ENCODE data around the gene IL1RAP.

IL1RAP gene

GRCh38 chr3:190522621-190523222, 8.8 kb downstream of the IL1RAP start:
- no peak for ATAC-seq
- TF ChIP-seq SNAI2 (CRISPR knock-in tag; IDR thresholded peaks at IDR 0.05) (no peak), ZNF565 (CRISPR knock-in tag; conservative IDR thresholded peaks at IDR 0.05; ENCODE audit: low read depth) (no peak), ESRRG (CRISPR knock-in tag; IDR thresholded peaks at IDR 0.05) (no peak), TCF4 (CRISPR knock-in tag; IDR thresholded peaks at IDR 0.05; ENCODE audit: borderline replicate concordance) (no peak), BACH2 (CRISPR knock-in tag; IDR thresholded peaks at IDR 0.05; ENCODE audit: borderline replicate concordance) (no peak)

- ATAC-seq = no peak
- TF ChIP-seq CSRNP3 (CRISPR knock-in tag; IDR thresholded peaks at IDR 0.05) = no peak
- TF ChIP-seq ISL1 (CRISPR knock-in tag; IDR thresholded peaks at IDR 0.05) = no peak
- no peak for TF ChIP-seq ZNF8 (CRISPR knock-in tag; IDR thresholded peaks at IDR 0.05)
- no peak for TF ChIP-seq ZNF565 (CRISPR knock-in tag; conservative IDR thresholded peaks at IDR 0.05; ENCODE audit: low read depth)
- no peak for TF ChIP-seq CSDC2 (CRISPR knock-in tag; IDR thresholded peaks at IDR 0.05)
Observed at GRCh38 chr3:190524942-190525341, 11.1 kb downstream of the IL1RAP start.

- ATAC-seq = no peak
- TF ChIP-seq TSHZ2 (CRISPR knock-in tag; IDR thresholded peaks at IDR 0.05) (no peak), OSR1 (CRISPR knock-in tag; IDR thresholded peaks at IDR 0.05) (no peak), ZC3H10 (CRISPR knock-in tag; IDR thresholded peaks at IDR 0.05) (no peak), TCF4 (CRISPR knock-in tag; IDR thresholded peaks at IDR 0.05; ENCODE audit: borderline replicate concordance) (no peak), ARNTL (CRISPR knock-in tag; IDR thresholded peaks at IDR 0.05; ENCODE audit: borderline replicate concordance, low read depth) (no peak), RARB (CRISPR knock-in tag; IDR thresholded peaks at IDR 0.05) (no peak)
Observed at GRCh38 chr3:190525634-190526033, 11.7 kb downstream of the IL1RAP start.

- ATAC-seq = peak; percentile 35; the same call in 2 of the 3 replicates
- no peak for TF ChIP-seq CREB5 (CRISPR knock-in tag; IDR thresholded peaks at IDR 0.05; ENCODE audit: low read depth)
- TF ChIP-seq PATZ1 (CRISPR knock-in tag; IDR thresholded peaks at IDR 0.05; ENCODE audit: borderline replicate concordance) = no peak
- TF ChIP-seq PPARA (CRISPR knock-in tag; IDR thresholded peaks at IDR 0.05; ENCODE audit: borderline replicate concordance) = no peak
- no peak for TF ChIP-seq TSHZ2 (CRISPR knock-in tag; IDR thresholded peaks at IDR 0.05)
- no peak for TF ChIP-seq TOX (CRISPR knock-in tag; IDR thresholded peaks at IDR 0.05; ENCODE audit: borderline replicate concordance)
- no peak for TF ChIP-seq ZC3H10 (CRISPR knock-in tag; IDR thresholded peaks at IDR 0.05)
- no peak for TF ChIP-seq GLIS3 (CRISPR knock-in tag; IDR thresholded peaks at IDR 0.05)
- TF ChIP-seq ISL1 (CRISPR knock-in tag; IDR thresholded peaks at IDR 0.05) = no peak
- no peak for TF ChIP-seq ZFP30 (CRISPR knock-in tag; IDR thresholded peaks at IDR 0.05)
- no peak for TF ChIP-seq ZNF70 (CRISPR knock-in tag; IDR thresholded peaks at IDR 0.05)
- TF ChIP-seq CSRNP3 (CRISPR knock-in tag; IDR thresholded peaks at IDR 0.05) = no peak
Observed at GRCh38 chr3:190526787-190527762, 13.2 kb downstream of the IL1RAP start.

Data from SK-N-SH treated with all-trans-retinoic acid at 6 μM for 48 hours (cell line).